Activated CD8-positive, alpha-beta memory T cell treated with anti-CD3 and anti-CD28 coated beads, Interleukin-2, amount 50 U/mL, for 24 hours (primary cell): ENCODE data around the gene COIL.
"Not testable (repeated sequence)": the region's sequence is repeated elsewhere in the genome, so short reads cannot be mapped to it uniquely, and the experiment has no call there.

Source experiments
- DNase-seq: peaks from one replicate; pipeline ENCODE4 v3.0.0-alpha.2; 2020; ENCODE audit errors: extremely low read depth

Gene COIL

DNA sequence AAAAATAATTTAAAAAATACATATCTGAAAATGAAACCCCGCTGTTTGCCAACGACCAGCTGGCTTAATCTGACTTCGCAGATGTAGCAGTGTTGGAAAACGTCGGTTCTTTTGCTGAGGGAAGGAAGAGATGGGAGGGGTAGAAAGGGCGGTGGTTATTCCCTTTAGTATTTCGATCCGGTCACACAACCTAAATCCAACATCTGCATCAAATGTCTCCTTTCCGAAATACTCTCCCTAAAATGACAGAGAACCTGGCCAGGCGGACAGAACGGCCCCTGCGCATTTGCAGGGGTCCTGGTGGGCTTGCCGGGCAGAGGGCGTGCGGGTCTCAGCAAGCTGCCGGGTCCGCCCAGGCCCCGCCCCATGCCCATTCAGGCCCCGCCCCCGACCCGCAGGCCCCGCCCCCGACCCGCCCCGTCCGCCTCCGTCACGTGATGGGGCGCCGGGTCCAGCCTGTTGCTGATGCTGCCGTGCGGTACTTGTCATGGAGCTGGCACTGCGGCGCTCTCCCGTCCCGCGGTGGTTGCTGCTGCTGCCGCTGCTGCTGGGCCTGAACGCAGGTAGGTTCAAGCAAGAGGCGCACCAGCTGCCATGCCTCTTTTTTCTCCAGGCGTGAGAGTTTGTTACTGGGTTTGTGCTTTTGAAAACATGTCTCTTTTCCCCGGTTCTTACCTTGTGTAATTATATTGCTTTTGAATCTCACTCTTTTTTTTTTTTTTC lies 17.0 kb upstream of the COIL start, which contains the start of gene SCPEP1:
SCPEP1 (plus strand) TSS at position 459 of the 723 bp plus-strand sequence; CDS start at position 488, 29 bp downstream.
- DNase-seq = peak; percentile 36

GRCh38 chr17:56976941-56977608 lies 16.2 kb upstream of the COIL start:
- DNase-seq = no peak

DNA sequence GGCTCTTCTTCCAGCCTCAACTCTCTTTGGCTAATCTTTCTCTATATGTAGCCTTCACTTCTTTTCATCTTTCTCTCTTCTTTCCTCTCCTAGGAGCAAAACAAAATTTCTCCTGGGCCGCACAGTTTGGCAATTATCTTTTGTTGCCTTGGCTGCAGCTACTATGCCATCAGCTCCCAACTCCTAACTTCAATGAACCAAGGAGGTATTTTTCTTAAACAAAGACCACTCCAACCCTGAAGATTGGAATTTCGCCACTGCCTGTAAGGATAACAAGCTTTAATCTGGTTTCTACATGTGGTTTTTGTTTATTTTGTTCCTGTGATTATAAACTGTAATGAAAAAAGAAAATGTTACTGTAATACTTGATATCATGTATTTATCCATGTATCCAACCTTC lies 14.8 kb upstream of the COIL start:
- no peak for DNase-seq

DNA sequence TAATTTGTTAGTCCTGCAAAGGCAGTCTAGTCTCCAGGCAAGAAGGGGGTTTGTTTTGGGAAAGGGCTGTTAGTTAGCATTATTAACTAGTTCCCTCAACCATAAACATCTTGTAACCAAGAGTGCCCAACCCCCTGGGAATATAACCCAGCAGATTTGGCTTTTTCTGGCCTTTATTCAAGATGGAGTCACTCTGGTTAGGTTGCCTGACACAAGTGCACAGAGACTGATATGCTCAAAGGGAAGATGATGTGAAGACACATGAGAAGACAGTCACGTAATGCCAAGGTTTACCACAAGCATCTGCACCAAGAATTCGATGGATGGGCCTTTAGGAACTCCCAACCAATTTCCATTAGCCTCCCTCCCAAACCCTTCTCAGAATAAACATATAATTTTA lies 13.2 kb upstream of the COIL start:
- no peak for DNase-seq

GRCh38 chr17:56973520-56973919 lies 12.7 kb upstream of the COIL start:
- DNase-seq = no peak

- no peak for DNase-seq
These were observed 11.4 kb upstream of the COIL start for GRCh38 chr17:56972111-56972730.

DNA sequence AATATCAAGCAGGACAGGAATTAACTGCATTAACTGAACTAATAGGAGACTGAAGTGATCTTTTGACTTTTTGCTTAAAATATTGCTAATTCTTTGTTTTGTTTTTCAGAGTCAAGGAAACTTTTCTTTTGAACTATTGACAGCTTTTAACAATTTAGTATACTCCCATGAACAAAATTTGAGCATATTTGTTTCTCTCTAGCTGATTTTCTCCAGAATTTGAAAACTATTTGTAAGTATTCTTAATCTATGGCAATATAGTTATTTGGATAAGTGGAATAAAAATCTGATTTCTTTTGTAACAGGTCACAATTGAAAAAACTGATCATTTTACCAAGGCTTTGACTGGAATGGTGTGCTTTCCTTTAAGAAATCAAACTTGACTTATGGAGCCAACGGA lies 10.1 kb upstream of the COIL start:
- no peak for DNase-seq

DNA sequence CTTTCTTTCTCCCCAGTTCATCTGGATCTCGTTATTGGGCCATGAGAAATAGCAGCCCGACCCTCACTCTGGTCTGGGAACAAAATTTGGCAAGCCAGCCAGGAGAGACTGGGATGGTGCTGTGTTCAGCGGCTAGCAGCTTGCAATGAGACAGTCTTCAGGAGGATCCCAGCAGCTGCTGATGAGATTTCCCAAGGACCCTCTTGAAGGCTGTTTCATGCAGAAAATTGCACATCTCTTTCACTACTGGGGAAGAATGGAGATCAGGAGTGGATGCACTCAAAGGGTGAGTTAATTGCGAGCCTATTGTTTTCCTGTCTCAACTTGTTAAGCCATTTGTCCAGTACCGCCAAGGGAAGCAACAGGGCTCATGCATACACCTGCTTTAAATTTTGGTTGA lies 5.5 kb upstream of the COIL start:
- DNase-seq = no peak

- DNase-seq = not testable (repeated sequence)
These were observed 4.8 kb upstream of the COIL start for GRCh38 chr17:56965681-56966080.

GRCh38 chr17:56965241-56965640 lies 4.4 kb upstream of the COIL start:
- not testable (repeated sequence) for DNase-seq

DNA sequence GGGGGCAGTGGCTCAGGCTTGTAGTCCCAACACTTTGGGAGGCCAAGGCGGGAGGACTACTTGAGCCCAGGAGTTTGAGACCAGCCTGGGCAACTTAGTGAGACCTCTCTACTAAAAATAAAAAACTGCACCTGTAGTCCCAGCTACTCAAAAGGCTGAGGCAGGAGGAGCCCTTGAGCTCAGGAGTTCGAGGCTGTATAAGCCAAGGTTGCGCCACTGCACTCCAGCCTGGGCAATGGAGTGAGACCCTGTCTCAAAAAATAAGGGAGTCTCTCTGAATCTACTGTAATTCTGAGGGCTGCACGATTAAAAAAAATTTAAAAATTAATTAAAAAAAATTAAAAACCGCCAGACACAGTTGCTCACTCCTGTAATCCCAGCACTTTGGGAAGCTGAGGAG lies 3.9 kb downstream of the COIL start:
- DNase-seq = no peak

DNA sequence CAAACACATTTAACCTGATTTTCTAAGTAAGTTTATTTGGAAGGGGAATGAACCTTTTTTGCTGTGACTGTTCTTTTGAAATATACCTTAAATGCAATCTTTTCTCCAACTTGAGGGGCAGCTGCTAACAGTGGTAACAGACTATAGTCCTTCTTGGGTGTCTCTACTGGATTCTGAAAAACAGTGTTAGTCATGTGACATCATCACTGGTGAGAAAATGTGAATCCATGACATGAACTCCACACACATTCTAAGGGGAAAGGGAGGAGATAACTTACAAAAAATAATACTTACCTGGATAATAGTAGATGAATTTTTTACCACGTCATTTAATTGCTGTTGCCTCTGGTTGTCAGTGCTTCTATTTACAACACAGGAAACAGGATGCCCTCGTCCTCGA lies 11.3 kb downstream of the COIL start:
- DNase-seq = no peak

- no peak for DNase-seq
These were observed 12.4 kb downstream of the COIL start for GRCh38 chr17:56948491-56948890.

DNA sequence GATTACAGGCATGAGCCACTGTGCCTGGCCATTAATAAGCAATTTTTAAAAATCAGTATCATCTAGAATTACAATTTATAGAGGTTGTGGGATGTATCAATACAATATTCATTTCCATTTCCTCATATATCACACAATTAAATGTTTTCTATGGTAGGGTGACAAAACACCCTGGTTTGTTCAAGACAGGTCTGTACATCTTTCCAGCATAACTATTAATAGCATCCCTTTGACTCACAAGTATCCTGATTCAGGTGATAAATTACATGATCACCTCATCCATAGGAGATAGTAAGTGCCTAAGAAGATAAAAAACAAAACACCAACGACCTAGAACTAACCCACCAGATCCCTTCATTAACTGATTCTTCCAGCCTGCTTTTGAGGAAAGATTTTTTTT lies 13.1 kb downstream of the COIL start:
- DNase-seq = no peak

- no peak for DNase-seq
These were observed 14.8 kb downstream of the COIL start for GRCh38 chr17:56945938-56946505.

- DNase-seq = no peak
These were observed 17.2 kb downstream of the COIL start for GRCh38 chr17:56943505-56944125.

DNA sequence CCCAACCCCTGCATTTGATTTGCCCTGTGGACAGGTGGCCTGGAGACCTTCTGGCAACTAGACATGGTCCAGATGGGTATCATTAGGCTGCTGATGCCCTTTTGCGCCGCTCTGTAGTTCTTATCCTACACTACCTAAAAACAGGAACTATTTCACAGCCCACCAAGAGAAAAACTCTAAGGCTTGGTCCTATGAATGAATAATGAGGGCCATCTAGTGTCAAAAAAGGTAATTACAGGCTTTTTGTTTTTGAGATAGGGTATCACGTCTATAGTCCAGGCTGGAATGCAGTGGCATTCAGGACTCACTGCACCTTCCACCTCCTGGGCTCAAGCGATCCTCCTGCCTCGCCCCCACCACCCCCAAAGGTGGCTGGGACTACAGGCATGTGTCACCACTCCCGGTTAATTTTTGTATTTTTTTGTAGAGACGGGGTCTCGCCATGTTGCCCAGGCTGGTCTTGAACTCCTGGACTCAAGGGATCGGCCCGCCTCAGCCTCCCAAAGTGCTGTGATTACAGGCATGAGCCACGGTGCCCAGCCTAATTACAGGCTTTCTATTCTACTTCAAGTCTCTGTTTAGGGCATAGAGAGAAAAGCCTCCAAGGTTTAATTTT lies 20.9 kb downstream of the COIL start:
- no peak for DNase-seq

- not testable (repeated sequence) for DNase-seq
These were observed 22.6 kb downstream of the COIL start for GRCh38 chr17:56938206-56938605.

DNA sequence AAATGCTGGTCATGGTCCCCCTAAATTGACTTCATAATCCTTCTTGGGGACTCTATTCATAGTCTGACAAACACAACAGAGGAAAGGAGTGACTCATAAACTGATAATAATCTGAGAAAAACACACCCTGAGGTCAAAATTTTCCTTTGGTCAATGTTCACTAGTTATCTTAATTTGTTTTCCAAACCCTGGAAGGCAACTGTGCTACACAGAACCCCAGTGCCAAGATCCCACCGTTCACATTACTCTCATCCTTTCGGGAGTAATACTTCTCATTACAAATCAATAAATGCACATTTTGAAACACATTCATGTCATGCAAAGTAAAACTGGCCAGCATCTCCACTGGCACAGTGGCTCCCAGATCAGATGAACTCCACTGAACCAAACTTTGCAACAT lies 23.2 kb downstream of the COIL start:
- no peak for DNase-seq

DNA sequence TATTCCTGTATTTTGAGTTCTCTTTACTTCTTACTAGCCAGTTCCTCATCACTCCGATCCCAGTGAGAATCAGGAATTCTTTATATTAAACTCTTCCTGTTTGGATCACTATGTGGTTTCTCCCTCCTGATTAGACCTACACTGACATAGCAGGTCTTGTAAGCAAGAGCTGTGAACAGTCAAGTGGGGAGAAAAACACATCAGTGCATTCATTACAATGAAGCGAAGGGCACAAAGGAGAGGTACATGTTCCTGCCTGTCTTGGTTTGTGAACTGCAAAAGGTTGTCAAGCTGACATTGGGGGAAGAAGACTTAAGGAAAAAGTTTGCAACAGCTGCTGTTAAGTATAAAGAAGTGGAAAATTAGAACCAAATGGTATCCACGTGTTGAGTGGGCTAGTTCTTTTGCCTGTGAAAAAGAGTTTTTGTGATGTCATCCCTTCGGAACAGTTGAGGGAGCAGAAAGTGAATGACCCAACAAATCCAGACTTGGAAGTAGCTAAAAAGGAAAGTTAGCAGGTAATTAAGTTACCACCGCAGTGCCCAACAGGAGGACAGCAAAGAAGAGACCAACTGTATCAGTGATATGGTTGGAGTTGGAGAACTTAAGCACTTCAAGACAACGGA lies 24.0 kb downstream of the COIL start:
- no peak for DNase-seq

DNA sequence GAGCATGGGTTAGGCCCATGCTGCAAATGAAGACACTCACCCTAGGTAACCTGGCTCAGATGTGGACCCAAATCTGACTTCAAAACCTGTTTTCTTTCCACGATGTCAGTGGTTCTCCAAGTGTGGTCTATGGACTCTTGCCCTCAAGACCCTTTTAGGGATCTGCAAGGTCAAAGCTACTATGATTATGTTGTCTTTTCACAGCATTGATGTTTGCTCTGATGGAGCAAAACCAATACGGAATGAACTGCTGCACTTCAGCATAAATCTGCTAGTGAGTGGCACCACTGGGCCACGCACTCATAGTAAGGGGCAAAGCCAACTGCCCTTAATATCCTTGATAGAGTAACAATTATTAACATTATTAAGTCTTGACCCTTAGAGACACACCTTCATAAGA lies 25.4 kb downstream of the COIL start:
- no peak for DNase-seq
